ENCODE results near the gene PGRMC2.

DNA sequence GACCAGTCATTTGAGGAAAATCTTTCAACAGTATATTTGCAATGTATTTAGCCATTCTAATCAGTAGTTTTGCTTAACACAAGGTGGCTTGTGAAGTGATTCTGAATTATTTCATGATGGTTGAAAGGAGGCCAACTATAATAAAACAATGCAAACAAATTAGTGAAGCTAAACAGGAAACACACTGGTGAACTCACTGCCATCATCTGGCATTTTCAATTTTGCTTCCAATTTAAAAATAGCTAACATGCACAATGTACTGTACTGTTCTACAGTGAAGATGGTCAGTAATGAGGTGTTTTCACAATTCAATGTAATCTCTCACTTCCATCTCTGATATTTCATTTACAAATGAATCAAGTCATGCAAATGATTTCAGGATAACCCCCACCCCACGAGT lies 31.1 kb downstream of the PGRMC2 start:
- TF ChIP-seq, protein P1, sequence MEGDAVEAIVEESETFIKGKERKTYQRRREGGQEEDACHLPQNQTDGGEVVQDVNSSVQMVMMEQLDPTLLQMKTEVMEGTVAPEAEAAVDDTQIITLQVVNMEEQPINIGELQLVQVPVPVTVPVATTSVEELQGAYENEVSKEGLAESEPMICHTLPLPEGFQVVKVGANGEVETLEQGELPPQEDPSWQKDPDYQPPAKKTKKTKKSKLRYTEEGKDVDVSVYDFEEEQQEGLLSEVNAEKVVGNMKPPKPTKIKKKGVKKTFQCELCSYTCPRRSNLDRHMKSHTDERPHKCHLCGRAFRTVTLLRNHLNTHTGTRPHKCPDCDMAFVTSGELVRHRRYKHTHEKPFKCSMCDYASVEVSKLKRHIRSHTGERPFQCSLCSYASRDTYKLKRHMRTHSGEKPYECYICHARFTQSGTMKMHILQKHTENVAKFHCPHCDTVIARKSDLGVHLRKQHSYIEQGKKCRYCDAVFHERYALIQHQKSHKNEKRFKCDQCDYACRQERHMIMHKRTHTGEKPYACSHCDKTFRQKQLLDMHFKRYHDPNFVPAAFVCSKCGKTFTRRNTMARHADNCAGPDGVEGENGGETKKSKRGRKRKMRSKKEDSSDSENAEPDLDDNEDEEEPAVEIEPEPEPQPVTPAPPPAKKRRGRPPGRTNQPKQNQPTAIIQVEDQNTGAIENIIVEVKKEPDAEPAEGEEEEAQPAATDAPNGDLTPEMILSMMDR (IDR thresholded peaks at IDR 0.05) = no peak
- TF ChIP-seq POLR2AphosphoS5 (IDR thresholded peaks at IDR 0.05) (no peak), EP300 (IDR thresholded peaks at IDR 0.05) (no peak), POLR2A (IDR thresholded peaks at IDR 0.05; ENCODE audit: low read depth) (no peak)
